Activated gamma-delta T cell treated with anti-CD3 and anti-CD28 coated beads, Interleukin-2, amount 50 U/mL, for 16 hours (primary cell): ENCODE measurements around the gene RITA1.
"Not testable (repeated sequence)": the region's sequence is repeated elsewhere in the genome, so short reads cannot be mapped to it uniquely, and the experiment has no call there.

ENCODE experiments used
- DNase-seq: peaks from one replicate; pipeline ENCODE4 v3.0.0-alpha.2; 2020; ENCODE audit warnings: low read depth

Gene RITA1

GRCh38 chr12:113185180-113186032 is at the start of gene RITA1, which contains the start of gene DDX54:
Gene RITA1, plus strand, starts transcription at chr12:113185721. Its CDS starts 1,026 bp downstream, at chr12:113186747.
Gene DDX54, minus strand, starts transcription at chr12:113185478. Its CDS starts 27 bp downstream, at chr12:113185451.
- DNase-seq, result peak; percentile 69

- DNase-seq, result peak; percentile 27
These were observed 49.2 kb upstream of the RITA1 start for GRCh38 chr12:113136128-113136989.

- no peak for DNase-seq
These were observed 48.5 kb upstream of the RITA1 start for GRCh38 chr12:113136990-113137511.

GRCh38 chr12:113137861-113138783 is 47.4 kb upstream of the RITA1 start:
- no peak for DNase-seq

GRCh38 chr12:113138826-113139225 is 46.7 kb upstream of the RITA1 start:
- DNase-seq, result no peak

GRCh38 chr12:113140706-113141105 is 44.8 kb upstream of the RITA1 start:
- no peak for DNase-seq

GRCh38 chr12:113141716-113142115 is 43.8 kb upstream of the RITA1 start:
- DNase-seq, result not testable (repeated sequence)

- no peak for DNase-seq
These were observed 43.2 kb upstream of the RITA1 start for GRCh38 chr12:113142173-113142885.

GRCh38 chr12:113142886-113143332 is 42.6 kb upstream of the RITA1 start:
- DNase-seq, result no peak

- no peak for DNase-seq
These were observed 41.6 kb upstream of the RITA1 start for GRCh38 chr12:113143959-113144358.

- DNase-seq, result no peak
These were observed 40.7 kb upstream of the RITA1 start for GRCh38 chr12:113144806-113145205.

GRCh38 chr12:113145720-113146551 is 39.6 kb upstream of the RITA1 start:
- no peak for DNase-seq

- DNase-seq, result no peak
These were observed 38.5 kb upstream of the RITA1 start for GRCh38 chr12:113146999-113147398.

GRCh38 chr12:113149361-113150150 is 36.0 kb upstream of the RITA1 start, which contains the start of gene CFAP73:
Gene CFAP73, plus strand, starts transcription at chr12:113149724. Its CDS starts 134 bp downstream, at chr12:113149858.
- DNase-seq, result no peak

- no peak for DNase-seq
These were observed 33.9 kb upstream of the RITA1 start for GRCh38 chr12:113151655-113152054.

- DNase-seq, result no peak
These were observed 33.2 kb upstream of the RITA1 start for GRCh38 chr12:113152196-113152834.

GRCh38 chr12:113152835-113153814 is 32.4 kb upstream of the RITA1 start:
- DNase-seq, result peak; percentile 14
